ENCODE data around the gene CCNG1.

Gene CCNG1

GRCh38 chr5:163456029-163456589, 18.7 kb downstream of the CCNG1 start:
- Histone ChIP-seq H3K4me3 (ENCODE audit: low read length in 2 of 2) (no peak overlapping the region), H3K27ac (ENCODE audit: low read depth in 2 of 2, low read length in 2 of 2) (no peak overlapping the region), H3K27me3 (ENCODE audit: control insufficient read depth in 2 of 2, insufficient read depth in 2 of 2, low read length in 2 of 2) (no peaks in the 10 kb centered on the region), H3K4me1 (ENCODE audit: control insufficient read depth in 2 of 2, insufficient read depth in 2 of 2, low read length in 2 of 2) (peaks cover 6 to 15% of the 10 kb centered on the region in 2 donors), H3K9ac (ENCODE audit: low read depth in 1 of 2, low read length in 2 of 2) (no peak overlapping the region), H3K36me3 (ENCODE audit: control insufficient read depth in 2 of 2, insufficient read depth in 2 of 2, low read length in 2 of 2) (peaks cover 18 to 22% of the 10 kb centered on the region in 2 donors), H3K9me3 (ENCODE audit: control insufficient read depth in 2 of 2, low read length in 2 of 2) (no peaks in the 10 kb centered on the region)

GRCh38 chr5:163456840-163457239, 19.4 kb downstream of the CCNG1 start:
- Histone ChIP-seq H3K27me3 (ENCODE audit: control insufficient read depth in 2 of 2, insufficient read depth in 2 of 2, low read length in 2 of 2) (no peaks in the 10 kb centered on the region), H3K4me1 (ENCODE audit: control insufficient read depth in 2 of 2, insufficient read depth in 2 of 2, low read length in 2 of 2) (peaks cover 7 to 17% of the 10 kb centered on the region in 2 donors), H3K36me3 (ENCODE audit: control insufficient read depth in 2 of 2, insufficient read depth in 2 of 2, low read length in 2 of 2) (peaks cover 18 to 20% of the 10 kb centered on the region in 2 donors), H3K9me3 (ENCODE audit: control insufficient read depth in 2 of 2, low read length in 2 of 2) (no peaks in the 10 kb centered on the region), H3K4me3 (ENCODE audit: low read length in 2 of 2) (no peak overlapping the region), H3K27ac (ENCODE audit: low read depth in 2 of 2, low read length in 2 of 2) (no peak overlapping the region), H3K9ac (ENCODE audit: low read depth in 1 of 2, low read length in 2 of 2) (no peak overlapping the region)

GRCh38 chr5:163458778-163459385, 21.5 kb downstream of the CCNG1 start:
- H3K27ac ChIP-seq (ENCODE audit: low read depth in 2 of 2, low read length in 2 of 2): peak overlapping the region; percentile 95 to 96
- peaks cover 11 to 13% of the 10 kb centered on the region in 2 donors for H3K36me3 ChIP-seq (ENCODE audit: control insufficient read depth in 2 of 2, insufficient read depth in 2 of 2, low read length in 2 of 2)
- H3K4me1 ChIP-seq (ENCODE audit: control insufficient read depth in 2 of 2, insufficient read depth in 2 of 2, low read length in 2 of 2): peaks cover 12 to 17% of the 10 kb centered on the region in 2 donors
- H3K4me3 ChIP-seq (ENCODE audit: low read length in 2 of 2): peak overlapping the region; percentile 88 to 91
- no peaks in the 10 kb centered on the region for H3K9me3 ChIP-seq (ENCODE audit: control insufficient read depth in 2 of 2, low read length in 2 of 2)
- H3K9ac ChIP-seq (ENCODE audit: low read depth in 1 of 2, low read length in 2 of 2): peak overlapping the region; percentile 87
- no peaks in the 10 kb centered on the region for H3K27me3 ChIP-seq (ENCODE audit: control insufficient read depth in 2 of 2, insufficient read depth in 2 of 2, low read length in 2 of 2)

- Histone ChIP-seq H3K9ac (ENCODE audit: low read depth in 1 of 2, low read length in 2 of 2) (peak overlapping the region; percentile 87), H3K36me3 (ENCODE audit: control insufficient read depth in 2 of 2, insufficient read depth in 2 of 2, low read length in 2 of 2) (peaks cover 10 to 11% of the 10 kb centered on the region in 2 donors), H3K4me1 (ENCODE audit: control insufficient read depth in 2 of 2, insufficient read depth in 2 of 2, low read length in 2 of 2) (peaks cover 12 to 17% of the 10 kb centered on the region in 2 donors), H3K27me3 (ENCODE audit: control insufficient read depth in 2 of 2, insufficient read depth in 2 of 2, low read length in 2 of 2) (no peaks in the 10 kb centered on the region), H3K27ac (ENCODE audit: low read depth in 2 of 2, low read length in 2 of 2) (peak overlapping the region; percentile 95 to 96), H3K4me3 (ENCODE audit: low read length in 2 of 2) (peak overlapping the region; percentile 88 to 91), H3K9me3 (ENCODE audit: control insufficient read depth in 2 of 2, low read length in 2 of 2) (no peaks in the 10 kb centered on the region)
Observed at GRCh38 chr5:163459462-163459818, 22.0 kb downstream of the CCNG1 start.

GRCh38 chr5:163459819-163460561, 22.6 kb downstream of the CCNG1 start, which contains the start of gene NUDCD2:
NUDCD2 (minus strand) TSS chr5:163460102; CDS start chr5:163460050, 52 bp downstream.
- peaks cover 12 to 17% of the 10 kb centered on the region in 2 donors for H3K4me1 ChIP-seq (ENCODE audit: control insufficient read depth in 2 of 2, insufficient read depth in 2 of 2, low read length in 2 of 2)

GRCh38 chr5:163460562-163461171, 23.3 kb downstream of the CCNG1 start, which contains the start of gene HMMR:
HMMR (plus strand) TSS chr5:163460632; CDS start chr5:163460693, 61 bp downstream.
- Histone ChIP-seq H3K4me3 (ENCODE audit: low read length in 2 of 2) (peak within 1 kb of the TSS; percentile 88 to 91), H3K27ac (ENCODE audit: low read depth in 2 of 2, low read length in 2 of 2) (peak within 1 kb of the TSS; percentile 95 to 96), H3K36me3 (ENCODE audit: control insufficient read depth in 2 of 2, insufficient read depth in 2 of 2, low read length in 2 of 2) (peaks cover 3% of the 10 kb centered on the region in 2 donors), H3K4me1 (ENCODE audit: control insufficient read depth in 2 of 2, insufficient read depth in 2 of 2, low read length in 2 of 2) (peaks cover 12 to 17% of the 10 kb centered on the region in 2 donors), H3K9me3 (ENCODE audit: control insufficient read depth in 2 of 2, low read length in 2 of 2) (no peaks in the 10 kb centered on the region), H3K27me3 (ENCODE audit: control insufficient read depth in 2 of 2, insufficient read depth in 2 of 2, low read length in 2 of 2) (no peaks in the 10 kb centered on the region), H3K9ac (ENCODE audit: low read depth in 1 of 2, low read length in 2 of 2) (peak within 1 kb of the TSS; percentile 87)

More at GRCh38 chr5:163459819-163460561, 22.6 kb downstream of the CCNG1 start, which contains the start of gene NUDCD2:
- Histone ChIP-seq H3K9me3 (ENCODE audit: control insufficient read depth in 2 of 2, low read length in 2 of 2) (no peaks in the 10 kb centered on the region), H3K9ac (ENCODE audit: low read depth in 1 of 2, low read length in 2 of 2) (peak within 1 kb of the TSS; percentile 87), H3K36me3 (ENCODE audit: control insufficient read depth in 2 of 2, insufficient read depth in 2 of 2, low read length in 2 of 2) (peaks cover 6 to 7% of the 10 kb centered on the region in 2 donors), H3K27ac (ENCODE audit: low read depth in 2 of 2, low read length in 2 of 2) (peak within 1 kb of the TSS; percentile 95 to 96), H3K27me3 (ENCODE audit: control insufficient read depth in 2 of 2, insufficient read depth in 2 of 2, low read length in 2 of 2) (no peaks in the 10 kb centered on the region), H3K4me3 (ENCODE audit: low read length in 2 of 2) (peak within 1 kb of the TSS; percentile 88 to 91)

GRCh38 chr5:163463063-163463435, 25.7 kb downstream of the CCNG1 start:
- H3K9me3 ChIP-seq (ENCODE audit: control insufficient read depth in 2 of 2, low read length in 2 of 2): no peaks in the 10 kb centered on the region
- H3K36me3 ChIP-seq (ENCODE audit: control insufficient read depth in 2 of 2, insufficient read depth in 2 of 2, low read length in 2 of 2): no peaks in the 10 kb centered on the region
- no peak overlapping the region for H3K4me3 ChIP-seq (ENCODE audit: low read length in 2 of 2)
- H3K4me1 ChIP-seq (ENCODE audit: control insufficient read depth in 2 of 2, insufficient read depth in 2 of 2, low read length in 2 of 2): peaks cover 12 to 17% of the 10 kb centered on the region in 2 donors
- H3K9ac ChIP-seq (ENCODE audit: low read depth in 1 of 2, low read length in 2 of 2): no peak overlapping the region
- no peak overlapping the region for H3K27ac ChIP-seq (ENCODE audit: low read depth in 2 of 2, low read length in 2 of 2)
- no peaks in the 10 kb centered on the region for H3K27me3 ChIP-seq (ENCODE audit: control insufficient read depth in 2 of 2, insufficient read depth in 2 of 2, low read length in 2 of 2)

- Histone ChIP-seq H3K9ac (ENCODE audit: low read depth in 1 of 2, low read length in 2 of 2) (no peak overlapping the region), H3K36me3 (ENCODE audit: control insufficient read depth in 2 of 2, insufficient read depth in 2 of 2, low read length in 2 of 2) (peaks cover 0 to 5% of the 10 kb centered on the region in 2 donors)
Observed at GRCh38 chr5:163467682-163468081, 30.3 kb downstream of the CCNG1 start.

GRCh38 chr5:163473635-163474243, 36.3 kb downstream of the CCNG1 start:
- no peak overlapping the region for H3K27ac ChIP-seq (ENCODE audit: low read depth in 2 of 2, low read length in 2 of 2)
- no peaks in the 10 kb centered on the region for H3K4me1 ChIP-seq (ENCODE audit: control insufficient read depth in 2 of 2, insufficient read depth in 2 of 2, low read length in 2 of 2)
- H3K4me3 ChIP-seq (ENCODE audit: low read length in 2 of 2): no peak overlapping the region
- H3K27me3 ChIP-seq (ENCODE audit: control insufficient read depth in 2 of 2, insufficient read depth in 2 of 2, low read length in 2 of 2): no peaks in the 10 kb centered on the region
- H3K36me3 ChIP-seq (ENCODE audit: control insufficient read depth in 2 of 2, insufficient read depth in 2 of 2, low read length in 2 of 2): peaks cover 0 to 10% of the 10 kb centered on the region in 2 donors
- no peaks in the 10 kb centered on the region for H3K9me3 ChIP-seq (ENCODE audit: control insufficient read depth in 2 of 2, low read length in 2 of 2)
- H3K9ac ChIP-seq (ENCODE audit: low read depth in 1 of 2, low read length in 2 of 2): no peak overlapping the region

More at GRCh38 chr5:163467682-163468081, 30.3 kb downstream of the CCNG1 start:
- Histone ChIP-seq H3K27ac (ENCODE audit: low read depth in 2 of 2, low read length in 2 of 2) (no peak overlapping the region), H3K4me1 (ENCODE audit: control insufficient read depth in 2 of 2, insufficient read depth in 2 of 2, low read length in 2 of 2) (no peaks in the 10 kb centered on the region), H3K9me3 (ENCODE audit: control insufficient read depth in 2 of 2, low read length in 2 of 2) (no peaks in the 10 kb centered on the region), H3K27me3 (ENCODE audit: control insufficient read depth in 2 of 2, insufficient read depth in 2 of 2, low read length in 2 of 2) (no peaks in the 10 kb centered on the region), H3K4me3 (ENCODE audit: low read length in 2 of 2) (no peak overlapping the region)

All from mucosa of rectum (tissue), 2 donors.